ENCODE measurements around the gene SOD1. TPM values are rescaled to one million over a fixed set of nuclear protein-coding genes. Genes with fewer than 3 reads are reported as not detected.
"Not testable (repeated sequence)": the region's sequence is repeated elsewhere in the genome, so short reads cannot be mapped to it uniquely, and the experiment has no call there.

Gene SOD1
- total RNA-seq, 2 experiments from 2014 or later = 197 to 206 TPM

DNA sequence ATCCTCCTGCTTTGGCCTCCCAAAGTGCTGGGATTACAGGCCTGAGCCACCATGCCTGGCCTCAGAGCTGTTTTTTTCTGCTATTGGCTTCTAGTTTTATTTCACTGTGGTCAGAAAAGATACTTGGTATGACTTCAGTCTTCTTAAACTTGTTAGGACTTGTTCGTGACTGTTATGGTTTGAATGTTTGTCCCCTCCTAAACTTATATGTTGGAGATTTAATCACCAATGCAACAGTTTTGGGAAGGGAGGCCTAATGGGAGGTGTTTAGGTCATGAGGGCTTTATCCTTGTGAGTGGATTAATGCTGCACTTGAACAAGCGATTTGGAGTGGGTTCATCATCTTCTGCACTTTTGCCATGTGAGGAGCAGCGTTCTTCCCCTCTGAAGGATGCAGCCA lies 24.5 kb upstream of the SOD1 start:
- no peaks in the 10 kb centered on the region for H3K36me3 Mint-ChIP-seq (ENCODE audit: low read depth)
- no peak overlapping the region for H3K4me3 Mint-ChIP-seq
- H3K27me3 Mint-ChIP-seq = no peaks in the 10 kb centered on the region
- H3K27ac Mint-ChIP-seq = no peak overlapping the region
- CTCF ChIA-PET = no interaction called here
- no peaks in the 10 kb centered on the region for H3K9me3 Mint-ChIP-seq
- no peaks in the 10 kb centered on the region for H3K4me1 Mint-ChIP-seq
- POLR2A ChIA-PET = no interaction called here
- DNase-seq = no peak

DNA sequence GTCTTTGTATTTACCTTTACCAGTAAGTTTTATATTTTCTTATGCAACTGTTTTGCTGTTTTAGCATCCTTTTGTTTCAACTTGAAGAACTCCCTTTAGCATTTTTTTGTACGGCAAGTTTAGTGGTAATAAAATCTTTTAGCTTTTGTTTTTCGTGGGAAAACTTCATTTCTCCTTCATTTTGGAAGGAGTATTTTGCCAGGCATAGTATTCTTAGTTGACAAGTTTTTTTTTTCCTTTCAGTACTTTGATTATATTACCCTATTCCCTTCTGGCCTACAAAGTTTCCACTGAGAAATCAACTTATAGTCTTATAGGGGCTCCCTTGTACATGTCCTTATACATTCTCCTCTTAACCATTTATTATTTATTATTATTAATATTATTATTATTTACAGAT lies 22.6 kb upstream of the SOD1 start:
- CTCF ChIA-PET = no interaction called here
- no peaks in the 10 kb centered on the region for H3K9me3 Mint-ChIP-seq
- H3K36me3 Mint-ChIP-seq (ENCODE audit: low read depth) = no peaks in the 10 kb centered on the region
- no peaks in the 10 kb centered on the region for H3K4me1 Mint-ChIP-seq
- POLR2A ChIA-PET = no interaction called here
- no peak overlapping the region for H3K27ac Mint-ChIP-seq
- no peak for DNase-seq
- H3K27me3 Mint-ChIP-seq = no peaks in the 10 kb centered on the region
- H3K4me3 Mint-ChIP-seq = no peak overlapping the region

GRCh38 chr21:31641416-31641922 lies 18.0 kb upstream of the SOD1 start:
- DNase-seq = no peak
- ChIA-PET POLR2A (no interaction called here), CTCF (no interaction called here)
- Mint-ChIP-seq H3K9me3 (peaks cover 3% of the 10 kb centered on the region), H3K36me3 (ENCODE audit: low read depth) (no peaks in the 10 kb centered on the region), H3K4me3 (no peak overlapping the region), H3K27ac (no peak overlapping the region), H3K27me3 (no peaks in the 10 kb centered on the region), H3K4me1 (no peaks in the 10 kb centered on the region)

DNA sequence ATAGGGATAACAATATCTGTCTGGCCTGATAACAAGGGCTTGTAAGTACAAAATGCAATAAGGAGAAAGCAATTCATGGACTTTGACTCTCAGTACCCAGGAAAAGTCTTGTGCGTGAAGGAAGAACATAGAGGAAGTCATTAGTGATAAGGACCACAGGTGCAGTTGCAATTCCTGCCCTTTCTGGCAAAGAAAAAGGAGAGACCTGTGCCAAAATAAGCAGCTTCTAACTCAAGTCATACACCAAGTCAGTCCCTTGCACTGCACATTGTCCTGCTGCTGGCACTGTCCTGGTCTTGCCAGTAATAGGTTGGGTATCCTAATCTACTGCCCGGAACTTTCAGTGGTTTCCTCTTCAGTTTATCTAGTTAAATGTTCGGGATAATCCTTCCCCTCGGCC lies 14.8 kb upstream of the SOD1 start:
- no peak overlapping the region for H3K27ac Mint-ChIP-seq
- peaks cover 3% of the 10 kb centered on the region for H3K9me3 Mint-ChIP-seq
- no peak for DNase-seq
- H3K27me3 Mint-ChIP-seq = no peaks in the 10 kb centered on the region
- POLR2A ChIA-PET = no interaction called here
- H3K36me3 Mint-ChIP-seq (ENCODE audit: low read depth) = no peaks in the 10 kb centered on the region
- CTCF ChIA-PET = no interaction called here
- H3K4me1 Mint-ChIP-seq = no peaks in the 10 kb centered on the region
- no peak overlapping the region for H3K4me3 Mint-ChIP-seq

DNA sequence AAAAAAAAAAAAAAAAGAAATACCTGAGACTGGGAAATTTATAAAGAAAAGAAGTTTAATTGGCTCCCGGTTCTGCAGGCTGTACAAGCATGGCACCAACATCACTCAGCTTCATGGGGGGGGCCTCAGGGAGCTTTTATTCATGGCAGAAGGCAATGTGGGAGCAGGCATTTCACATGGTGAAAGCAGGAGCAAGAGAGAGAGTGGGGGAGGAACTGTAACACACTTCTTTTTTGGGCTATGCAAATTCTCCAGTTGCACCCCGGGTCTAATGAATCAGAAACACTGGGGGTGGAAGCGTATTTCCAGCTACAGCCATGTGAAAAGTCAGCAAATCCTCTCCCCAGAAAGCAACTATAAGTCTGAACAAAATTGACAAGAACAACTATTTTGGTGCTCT lies 11.8 kb upstream of the SOD1 start:
- Mint-ChIP-seq H3K36me3 (ENCODE audit: low read depth) (no peaks in the 10 kb centered on the region), H3K27ac (no peak overlapping the region), H3K4me3 (no peak overlapping the region), H3K4me1 (no peaks in the 10 kb centered on the region), H3K27me3 (peaks cover 10% of the 10 kb centered on the region), H3K9me3 (peaks cover 3% of the 10 kb centered on the region)
- ChIA-PET CTCF (no interaction called here), POLR2A (no interaction called here)
- DNase-seq = no peak

DNA sequence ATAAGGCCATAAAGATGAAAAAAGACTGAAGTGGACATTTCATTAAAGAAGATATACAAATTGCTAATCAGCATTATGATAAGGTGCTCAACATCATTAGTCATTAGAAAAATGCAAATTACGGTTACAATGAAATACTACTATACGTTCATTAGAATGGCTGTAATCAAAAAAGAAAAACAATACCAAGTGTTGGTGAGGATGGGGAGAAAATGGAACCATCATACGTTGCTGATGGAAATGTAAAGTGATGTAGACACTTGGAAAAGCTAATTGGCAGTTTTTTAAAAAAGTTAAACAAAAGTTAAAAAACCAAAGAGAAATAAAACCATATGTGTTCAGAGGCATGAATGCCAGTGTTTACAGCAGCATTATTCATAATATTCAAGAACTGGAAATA lies 8.6 kb upstream of the SOD1 start:
- H3K4me3 Mint-ChIP-seq = no peak overlapping the region
- peaks cover 13% of the 10 kb centered on the region for H3K4me1 Mint-ChIP-seq
- POLR2A ChIA-PET = no interaction called here
- CTCF ChIA-PET = no interaction called here
- DNase-seq = no peak
- H3K27ac Mint-ChIP-seq = no peak overlapping the region
- H3K9me3 Mint-ChIP-seq = peaks cover 3% of the 10 kb centered on the region
- H3K36me3 Mint-ChIP-seq (ENCODE audit: low read depth) = no peaks in the 10 kb centered on the region
- H3K27me3 Mint-ChIP-seq = peaks cover 10% of the 10 kb centered on the region

DNA sequence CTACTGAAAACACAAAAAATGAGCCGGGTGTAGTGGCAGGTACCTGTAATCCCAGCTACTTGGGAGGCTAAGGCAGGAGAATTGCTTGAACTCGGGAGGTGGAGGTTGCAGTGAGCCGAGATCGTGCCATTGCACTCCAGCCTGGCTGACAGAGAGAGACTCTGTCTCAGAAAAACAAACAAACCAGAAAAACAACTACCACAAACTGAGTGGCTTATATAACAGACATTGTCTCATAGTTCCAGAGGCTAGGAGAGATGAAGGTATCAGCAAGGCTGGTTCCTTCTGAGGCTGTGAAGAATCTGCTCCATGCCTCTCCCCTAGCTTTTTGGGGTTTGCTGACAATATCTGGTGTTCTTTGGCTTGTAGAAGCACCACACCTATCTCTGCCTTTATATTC lies 8.0 kb upstream of the SOD1 start:
- POLR2A ChIA-PET; H3K36me3 Mint-ChIP-seq (ENCODE audit: low read depth); H3K27me3 Mint-ChIP-seq; H3K27ac Mint-ChIP-seq; H3K9me3 Mint-ChIP-seq; H3K4me3 Mint-ChIP-seq; DNase-seq; CTCF ChIA-PET: not testable (repeated sequence)
- peaks cover 18% of the 10 kb centered on the region for H3K4me1 Mint-ChIP-seq

DNA sequence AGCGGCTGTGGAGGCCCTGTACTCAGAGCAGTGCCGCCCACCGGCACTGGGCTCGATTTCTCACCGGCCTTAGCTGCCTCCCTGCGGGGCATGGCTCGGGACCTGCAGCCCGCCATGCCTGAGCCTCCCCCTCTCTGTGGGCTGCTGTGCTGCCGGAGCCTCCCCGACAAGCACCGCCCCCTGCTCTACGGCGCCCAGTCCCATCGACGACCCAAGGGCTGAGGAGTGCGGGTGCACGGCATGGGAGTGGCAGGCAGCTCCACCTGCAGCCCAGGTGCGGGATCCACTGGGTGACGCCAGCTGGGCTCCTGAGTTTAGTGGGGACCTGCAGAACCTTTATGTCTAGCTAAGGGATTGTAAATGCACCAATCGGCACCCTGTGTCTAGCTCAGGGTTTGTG lies 5.2 kb upstream of the SOD1 start:
- Mint-ChIP-seq H3K27me3 (peaks cover 10% of the 10 kb centered on the region), H3K27ac (no peak overlapping the region), H3K36me3 (ENCODE audit: low read depth) (peaks cover 3% of the 10 kb centered on the region), H3K4me3 (no peak overlapping the region), H3K4me1 (peaks cover 31% of the 10 kb centered on the region), H3K9me3 (no peaks in the 10 kb centered on the region)
- CTCF ChIA-PET = no interaction called here
- DNase-seq = no peak
- POLR2A ChIA-PET = interaction anchor here (1.1 kb wide), 1 partner anchor 13 kb away, joined by 4 read pairs; no protein-coding TSS in a partner anchor

DNA sequence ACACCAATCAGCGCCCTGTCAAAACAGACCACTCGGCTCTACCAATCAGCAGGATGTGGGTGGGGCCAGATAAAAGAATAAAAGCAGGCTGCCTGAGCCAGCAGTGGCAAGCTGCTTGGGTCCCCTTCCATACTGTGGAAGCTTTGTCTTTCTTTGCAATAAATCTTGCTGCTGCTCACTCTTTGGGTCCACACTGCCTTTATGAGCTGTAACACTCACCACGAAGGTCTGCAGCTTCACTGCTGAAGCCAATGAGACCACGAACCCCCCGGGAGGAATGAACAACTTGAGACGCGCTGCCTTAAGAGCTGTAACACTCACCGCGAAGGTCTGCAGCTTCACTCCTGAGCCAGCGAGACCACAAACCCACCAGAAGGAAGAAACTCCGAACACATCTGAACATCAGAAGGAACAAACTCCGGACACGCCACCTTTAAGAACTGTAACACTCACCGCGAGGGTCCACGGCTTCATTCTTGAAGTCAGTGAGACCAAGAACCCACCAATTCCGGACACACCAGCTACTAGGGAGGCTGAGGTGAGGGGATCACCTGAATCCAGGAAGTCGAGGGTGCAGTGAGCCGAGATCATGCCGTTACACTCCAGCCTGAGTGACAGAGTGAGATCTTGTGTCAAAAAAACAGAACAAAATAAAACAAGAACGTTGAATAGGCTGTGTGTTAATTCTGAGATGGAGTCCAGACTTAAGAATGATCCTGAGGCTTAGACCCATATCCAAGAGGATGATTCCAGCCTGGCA lies 4.5 kb upstream of the SOD1 start:
- H3K36me3 Mint-ChIP-seq (ENCODE audit: low read depth); H3K9me3 Mint-ChIP-seq; CTCF ChIA-PET; H3K27me3 Mint-ChIP-seq; DNase-seq: not testable (repeated sequence)
- POLR2A ChIA-PET = interaction anchor here (1.1 kb wide), 1 partner anchor 12 kb away, joined by 4 read pairs; no protein-coding TSS in a partner anchor
- peak overlapping the region; percentile 55 for H3K4me3 Mint-ChIP-seq
- H3K4me1 Mint-ChIP-seq = peaks cover 33% of the 10 kb centered on the region
- H3K27ac Mint-ChIP-seq = peak overlapping the region; percentile 6

DNA sequence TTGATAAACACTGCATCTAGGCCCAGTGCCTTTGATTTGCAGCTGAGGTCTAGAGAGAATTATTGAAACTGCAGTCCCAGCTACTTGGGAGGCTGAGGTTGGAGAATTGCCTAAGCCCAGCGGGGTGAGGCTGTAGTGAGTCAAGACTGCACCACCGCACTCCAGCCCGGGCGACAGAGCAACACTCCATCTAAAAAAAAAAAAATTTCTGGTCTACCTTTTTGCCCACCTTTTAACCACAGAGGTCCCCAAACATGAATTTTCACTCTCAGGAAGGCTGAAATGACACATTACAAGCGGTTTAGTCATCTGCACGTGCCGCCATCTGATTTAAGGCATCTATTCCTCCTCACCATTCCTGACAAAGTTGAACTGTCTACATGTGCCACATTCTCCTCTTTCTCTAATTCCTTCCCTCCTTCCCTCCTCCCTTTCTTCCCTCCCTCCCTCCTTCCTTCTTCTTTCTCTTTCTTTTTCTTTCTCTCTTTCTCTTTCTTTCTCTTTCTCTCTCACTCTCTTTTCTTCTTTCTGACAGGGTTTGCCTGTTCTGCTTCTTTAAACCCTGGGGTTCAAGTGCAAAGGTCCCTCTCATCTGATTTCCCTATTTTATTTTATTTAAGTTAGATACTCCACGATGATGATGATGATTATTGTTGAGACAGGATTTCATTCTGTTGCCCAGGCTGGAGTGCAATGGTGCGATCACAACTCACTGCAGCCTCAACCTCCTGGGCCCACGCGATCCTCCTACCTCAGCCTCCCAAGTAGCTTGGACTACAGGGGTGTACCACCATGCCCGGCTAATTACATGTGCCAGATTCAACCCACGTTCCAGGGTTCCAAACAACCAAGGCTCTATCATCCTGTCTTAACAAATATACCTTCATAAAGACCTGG lies 3.0 kb upstream of the SOD1 start:
- POLR2A ChIA-PET = interaction anchor here (0.6 kb wide), 1 partner anchor 14 kb away, joined by 3 read pairs; no protein-coding TSS in a partner anchor
- Mint-ChIP-seq H3K9me3 (no peaks in the 10 kb centered on the region), H3K27ac (no peak overlapping the region), H3K4me3 (no peak overlapping the region), H3K36me3 (ENCODE audit: low read depth) (peaks cover 15% of the 10 kb centered on the region), H3K27me3 (peaks cover 5% of the 10 kb centered on the region), H3K4me1 (peaks cover 46% of the 10 kb centered on the region)
- DNase-seq = no peak
- CTCF ChIA-PET = interaction anchor here (0.7 kb wide), 1 partner anchor 832 kb away, joined by 3 read pairs; no protein-coding TSS in a partner anchor

DNA sequence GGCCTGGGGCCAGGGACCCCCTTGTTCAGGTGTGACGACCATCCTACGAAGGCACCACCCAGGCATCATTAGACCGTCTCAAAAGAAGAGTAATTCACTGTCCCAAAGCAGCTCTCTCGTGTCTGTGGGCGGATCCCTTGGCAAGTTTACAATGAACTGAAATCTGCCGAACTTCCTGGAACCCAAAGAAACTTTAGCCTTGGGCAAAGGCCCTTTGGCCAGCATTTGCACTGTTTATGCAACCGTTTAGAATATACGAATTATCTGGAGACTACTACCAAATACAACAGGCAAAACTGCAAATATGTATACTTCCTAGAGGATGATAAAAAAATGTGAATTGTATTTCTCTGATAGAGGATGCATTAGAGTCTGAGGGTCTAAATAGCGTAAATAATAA lies 1.4 kb upstream of the SOD1 start:
- Mint-ChIP-seq H3K27me3 (no peaks in the 10 kb centered on the region), H3K9me3 (no peaks in the 10 kb centered on the region), H3K4me1 (peaks cover 62% of the 10 kb centered on the region), H3K36me3 (ENCODE audit: low read depth) (peaks cover 27% of the 10 kb centered on the region), H3K27ac (no peak overlapping the region), H3K4me3 (no peak overlapping the region)
- CTCF ChIA-PET = no interaction called here
- POLR2A ChIA-PET = no interaction called here
- no peak for DNase-seq

GRCh38 chr21:31659286-31659535 lies 282 bp upstream of the SOD1 start:
- ChIA-PET POLR2A (no interaction called here), CTCF (no interaction called here)
- H3K36me3 Mint-ChIP-seq (ENCODE audit: low read depth) = peaks cover 33% of the 10 kb centered on the region
- H3K4me3 Mint-ChIP-seq = peak overlapping the region; percentile 100
- H3K4me1 Mint-ChIP-seq = peaks cover 72% of the 10 kb centered on the region
- no peak for DNase-seq
- no peaks in the 10 kb centered on the region for H3K9me3 Mint-ChIP-seq
- H3K27ac Mint-ChIP-seq = peak overlapping the region; percentile 99
- H3K27me3 Mint-ChIP-seq = no peaks in the 10 kb centered on the region

DNA sequence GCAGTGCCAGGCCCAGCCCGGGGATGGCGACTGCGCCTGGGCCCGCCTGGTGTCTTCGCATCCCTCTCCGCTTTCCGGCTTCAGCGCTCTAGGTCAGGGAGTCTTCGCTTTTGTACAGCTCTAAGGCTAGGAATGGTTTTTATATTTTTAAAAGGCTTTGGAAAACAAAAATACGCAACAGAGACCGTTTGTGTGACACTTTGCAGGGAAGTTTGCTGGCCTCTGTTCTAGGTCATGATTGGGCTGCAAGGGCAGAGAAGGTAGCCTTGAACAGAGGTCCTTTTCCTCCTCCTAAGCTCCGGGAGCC lies 719 bp downstream of the SOD1 start:
- Mint-ChIP-seq H3K4me3 (peak overlapping the region; percentile 96), H3K9me3 (no peaks in the 10 kb centered on the region), H3K4me1 (peaks cover 73% of the 10 kb centered on the region), H3K36me3 (ENCODE audit: low read depth) (peaks cover 36% of the 10 kb centered on the region), H3K27me3 (no peaks in the 10 kb centered on the region), H3K27ac (peak overlapping the region; percentile 91)
- ChIA-PET CTCF (interaction anchor here (0.7 to 0.8 kb wide), 2 partner anchors 9 to 101 kb away, joined by 3 to 4 read pairs; no protein-coding TSS in a partner anchor), POLR2A (interaction anchor here (1.0 to 1.2 kb wide), 3 partner anchors 9 to 619 kb away, joined by 3 to 8 read pairs (median 4); partner anchors contain the start of gene MIS18A)
- no peak for DNase-seq

Data from activated CD4-positive, alpha-beta memory T cell treated with anti-CD3 and anti-CD28 coated beads, Interleukin-2, amount 10 ng/mL, durations not matched to agents 7 days and 5 days (primary cell).